Camera-type eye (tissue), 1 donor: ENCODE measurements around the gene EBNA1BP2. TPM values are rescaled to one million over a fixed set of nuclear protein-coding genes. Genes with fewer than 3 reads are reported as not detected.

Source experiments
- total RNA-seq: library from RNA; depleted of rRNA; stranded (reverse); fragments of >200 nt; gene quantifications from one replicate; pipeline ENCODE4 v1.2.3, GENCODE V29; 2014

Gene EBNA1BP2, protein sequence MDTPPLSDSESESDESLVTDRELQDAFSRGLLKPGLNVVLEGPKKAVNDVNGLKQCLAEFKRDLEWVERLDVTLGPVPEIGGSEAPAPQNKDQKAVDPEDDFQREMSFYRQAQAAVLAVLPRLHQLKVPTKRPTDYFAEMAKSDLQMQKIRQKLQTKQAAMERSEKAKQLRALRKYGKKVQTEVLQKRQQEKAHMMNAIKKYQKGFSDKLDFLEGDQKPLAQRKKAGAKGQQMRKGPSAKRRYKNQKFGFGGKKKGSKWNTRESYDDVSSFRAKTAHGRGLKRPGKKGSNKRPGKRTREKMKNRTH
- 38.5 TPM for total RNA-seq

DNA sequence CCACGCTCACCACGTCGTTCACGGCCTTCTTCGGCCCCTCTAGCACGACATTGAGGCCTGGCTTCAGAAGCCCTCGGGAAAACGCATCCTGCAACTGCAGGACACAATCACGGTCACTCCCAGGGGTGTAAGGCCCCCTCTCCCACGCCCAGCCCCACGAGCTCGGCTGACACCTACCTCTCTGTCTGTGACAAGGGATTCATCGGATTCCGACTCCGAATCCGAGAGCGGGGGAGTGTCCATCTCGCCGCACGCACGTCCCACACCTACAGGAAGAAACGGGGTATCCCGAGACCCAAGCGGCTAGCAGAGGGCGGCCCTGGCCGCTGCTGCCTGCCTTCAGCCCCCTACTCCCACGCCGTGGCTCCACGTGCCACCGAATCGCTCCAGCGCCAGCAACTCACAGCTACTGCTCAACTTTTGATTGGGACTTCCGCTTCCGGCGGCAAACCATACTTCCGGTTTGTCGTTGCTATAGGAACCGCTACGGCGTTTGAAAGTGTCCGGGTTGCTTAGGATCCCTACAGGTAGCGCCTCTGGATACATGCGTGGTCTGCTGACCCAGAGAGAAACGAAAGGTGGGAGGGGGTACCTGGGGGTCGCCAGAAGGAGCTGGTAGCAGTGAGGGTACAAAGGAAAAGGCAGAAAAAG is at the start of gene EBNA1BP2, which contains the start of gene CFAP57:
EBNA1BP2 (minus strand) TSS at position 415 of the 651 bp plus-strand sequence; CDS start at position 243, 172 bp downstream.
CFAP57 (plus strand) TSS at position 455 of the 651 bp plus-strand sequence. CDS start 424 bp downstream, outside the sequence.

Other genes with a start within 250 kb of the EBNA1BP2 start
- gene SLC2A1, start 213.4 kb downstream of the EBNA1BP2 start, total RNA-seq, result 1,089 TPM
- gene CFAP57, start within 50 bp of the EBNA1BP2 start, total RNA-seq, result 1.2 TPM
- 1.6 TPM for gene TMEM125, start 97.7 kb upstream of the EBNA1BP2 start, total RNA-seq
- gene C1orf210, start 113.3 kb upstream of the EBNA1BP2 start, total RNA-seq, result 0.44 TPM
- 33.0 TPM for gene TIE1, start 128.7 kb upstream of the EBNA1BP2 start, total RNA-seq
- 0.93 TPM for gene MPL, start 165.5 kb upstream of the EBNA1BP2 start, total RNA-seq
- 9.0 TPM for gene CDC20, start 186.7 kb upstream of the EBNA1BP2 start, total RNA-seq
- gene ELOVL1, start 195.7 kb upstream of the EBNA1BP2 start, total RNA-seq, result 14.2 TPM
- gene MED8, start 217.5 kb upstream of the EBNA1BP2 start, total RNA-seq, result 51.3 TPM
- gene SZT2, start 217.6 kb upstream of the EBNA1BP2 start, total RNA-seq, result 52.4 TPM